Non-pigmented ciliary epithelial cell (primary cell): ENCODE measurements around the gene RCSD1.

ENCODE experiments used
- DNase-seq: peaks from one replicate; pipeline ENCODE4 v3.0.0-alpha.2; 2010; ENCODE audit warnings: low read depth

Gene RCSD1

DNA sequence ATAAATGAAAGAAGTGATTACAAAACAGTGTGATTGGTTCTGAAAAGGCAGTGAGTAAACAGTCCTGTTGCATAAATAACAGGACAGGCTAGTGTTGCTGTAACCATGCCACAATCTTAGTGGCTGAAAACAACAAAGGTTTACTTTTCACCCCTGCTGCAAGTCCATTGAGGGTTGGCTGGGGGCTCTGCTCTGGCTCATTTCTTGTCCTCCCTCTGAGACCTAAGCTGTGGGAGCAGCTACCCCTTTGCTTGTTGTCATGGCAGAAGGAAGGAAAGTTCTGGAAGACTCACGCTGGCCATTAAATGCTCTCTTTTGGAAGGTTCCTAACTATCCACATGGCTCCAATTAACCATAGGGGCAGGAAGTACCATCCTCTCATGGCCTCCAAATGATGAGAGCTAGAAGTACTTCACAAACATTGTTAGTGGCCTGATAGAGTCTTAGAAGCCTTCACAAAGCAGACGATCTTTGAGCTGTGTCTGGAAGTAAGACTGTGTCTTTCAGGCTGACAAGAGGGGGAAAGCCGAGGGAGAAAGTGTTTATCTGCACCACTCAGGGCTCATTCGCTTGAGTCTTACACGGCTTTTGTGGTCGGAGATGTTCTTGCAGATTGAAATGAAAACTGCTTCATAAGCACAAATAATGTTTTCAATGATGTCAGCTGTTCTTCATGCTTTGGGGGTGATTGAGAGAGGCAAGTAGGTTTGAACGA, 11.9 kb downstream of the RCSD1 start:
- DNase-seq, result no peak

- DNase-seq, result no peak
These were observed 12.4 kb downstream of the RCSD1 start for GRCh38 chr1:167642501-167642826.

DNA sequence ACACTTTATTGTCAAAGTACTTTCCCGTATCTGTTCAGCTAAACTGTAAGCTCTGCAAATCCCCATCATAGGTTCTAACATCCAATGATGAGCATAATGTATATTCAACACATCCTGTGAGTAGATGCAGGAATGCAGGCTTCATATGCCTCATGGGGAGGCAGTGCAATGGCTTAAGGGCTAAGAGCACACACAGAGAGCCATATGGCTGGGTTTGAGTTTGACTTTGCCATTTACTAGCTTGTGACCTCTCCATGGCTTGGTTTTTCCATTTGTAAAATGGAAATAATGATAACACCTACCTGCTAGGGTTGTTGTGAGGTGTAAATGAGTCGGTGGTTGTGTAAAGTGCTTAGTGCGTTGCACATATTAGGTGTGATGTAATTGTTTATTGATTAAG, 13.4 kb downstream of the RCSD1 start:
- DNase-seq, result no peak

DNA sequence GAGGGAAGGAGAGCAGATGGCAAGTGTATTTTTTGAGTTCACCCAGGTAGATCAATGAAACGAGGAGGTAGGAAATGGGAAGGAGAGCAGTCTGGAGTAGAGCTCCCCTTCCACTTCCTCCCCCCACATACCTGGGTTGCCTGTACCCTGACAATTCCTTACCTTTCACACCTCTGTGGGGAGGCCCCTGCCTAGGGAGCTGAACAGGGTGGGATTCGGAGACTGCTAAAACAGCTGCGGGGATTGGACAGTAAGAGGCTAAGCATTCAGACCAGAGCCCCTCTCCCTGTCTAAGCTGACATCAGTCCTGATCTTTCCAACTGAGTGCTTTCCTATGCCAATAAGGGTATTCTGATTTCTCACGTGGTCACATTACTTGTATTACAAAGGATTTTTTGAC, 14.5 kb downstream of the RCSD1 start:
- DNase-seq, result no peak

- no peak for DNase-seq
These were observed 15.1 kb downstream of the RCSD1 start for GRCh38 chr1:167645140-167645541.

GRCh38 chr1:167645625-167646414, 15.8 kb downstream of the RCSD1 start:
- DNase-seq, result no peak

GRCh38 chr1:167648252-167648849, 18.3 kb downstream of the RCSD1 start:
- no peak for DNase-seq

- DNase-seq, result no peak
These were observed 19.1 kb downstream of the RCSD1 start for GRCh38 chr1:167648978-167649744.

DNA sequence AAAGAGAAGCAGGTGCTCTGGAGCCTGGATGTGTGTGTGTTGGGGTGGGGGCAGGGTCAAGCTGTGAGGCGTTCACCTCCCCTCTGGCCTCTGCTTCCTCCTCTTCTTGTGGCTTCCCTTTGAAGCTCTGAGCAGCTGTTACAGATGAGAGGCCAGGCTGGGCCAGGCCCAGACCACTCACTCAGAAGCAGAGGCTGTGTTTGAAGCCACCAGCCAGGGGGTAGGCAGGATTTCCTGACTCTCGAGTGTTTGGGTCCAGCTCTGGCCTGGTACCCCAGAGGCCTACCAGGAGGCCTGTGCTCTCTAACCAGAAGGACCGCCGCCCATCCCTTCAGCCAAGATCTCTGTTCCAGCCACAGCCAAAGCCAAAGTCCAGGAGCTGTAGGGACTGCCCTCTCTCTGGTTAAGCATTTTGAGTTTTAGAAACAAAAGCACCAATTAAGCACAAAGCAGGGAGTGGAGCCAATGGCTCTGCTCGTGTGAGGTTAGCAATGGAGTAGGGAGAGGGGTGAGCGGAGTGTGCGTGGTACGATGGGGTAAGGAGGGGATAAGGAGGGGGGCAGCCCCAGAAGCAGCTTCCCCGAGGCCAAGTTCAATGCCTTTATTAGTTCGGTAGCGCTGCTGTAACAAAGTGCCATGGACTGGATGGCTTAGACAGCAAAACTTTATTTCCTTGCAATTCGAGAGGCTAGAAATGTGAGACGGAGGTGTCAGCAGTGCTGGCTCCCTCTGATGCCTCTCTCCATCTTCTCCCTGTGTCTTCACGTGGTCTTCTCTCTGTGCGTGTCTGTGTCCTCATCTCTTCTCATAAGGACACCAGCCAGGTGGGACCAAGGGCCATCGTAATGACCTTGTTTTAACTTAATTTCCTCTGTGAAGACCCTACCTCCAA, 20.5 kb downstream of the RCSD1 start:
- DNase-seq, result no peak

- DNase-seq, result no peak
These were observed 21.2 kb downstream of the RCSD1 start for GRCh38 chr1:167651161-167651693.

DNA sequence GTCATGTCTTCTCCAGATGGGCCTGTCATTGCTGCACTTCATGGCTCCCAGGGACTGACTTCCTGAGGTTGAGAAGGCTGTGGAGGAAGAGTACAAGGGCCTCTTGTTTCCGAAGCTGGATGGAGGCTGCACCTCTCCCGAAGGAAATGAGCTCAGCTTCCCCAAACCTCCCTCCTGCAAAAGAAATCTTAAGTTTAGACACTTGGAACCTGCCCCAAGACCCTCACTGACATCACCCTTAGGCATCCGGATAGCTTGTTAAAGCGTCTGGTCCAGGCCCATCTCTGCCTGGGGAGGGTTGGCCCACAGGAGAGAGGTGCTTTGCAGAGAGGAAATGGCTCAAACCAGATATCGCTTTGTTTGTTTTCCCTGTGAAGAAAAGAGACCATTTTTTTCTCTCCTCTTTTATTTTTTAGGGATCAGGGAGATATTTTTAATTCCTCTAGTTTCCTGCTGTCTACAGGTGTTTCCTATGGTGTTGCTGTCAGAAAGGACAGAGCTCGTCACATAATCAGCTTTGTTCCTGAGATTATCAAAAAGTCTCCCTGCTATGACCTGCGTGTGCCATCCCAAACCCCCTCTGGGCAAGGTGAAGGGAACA, 25.0 kb downstream of the RCSD1 start:
- no peak for DNase-seq

DNA sequence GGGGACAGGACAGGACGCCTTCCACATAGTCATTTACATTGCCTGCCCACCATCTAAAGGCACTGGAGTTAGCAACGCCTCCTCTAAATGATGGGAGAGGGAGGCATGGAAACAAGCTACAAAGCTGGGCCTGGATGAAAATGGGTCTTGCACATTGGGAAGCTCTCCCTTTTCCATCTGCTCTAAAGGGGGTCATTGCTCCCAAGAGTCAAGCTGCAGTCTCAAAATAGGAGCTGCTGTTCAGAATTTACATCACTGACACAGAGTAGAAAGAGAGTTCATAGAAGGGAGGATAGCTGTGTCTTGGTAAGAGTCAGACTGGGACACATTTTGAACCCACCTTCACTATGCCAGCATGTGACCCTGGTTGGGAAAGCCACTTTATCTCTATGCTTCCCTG, 26.6 kb downstream of the RCSD1 start:
- no peak for DNase-seq

DNA sequence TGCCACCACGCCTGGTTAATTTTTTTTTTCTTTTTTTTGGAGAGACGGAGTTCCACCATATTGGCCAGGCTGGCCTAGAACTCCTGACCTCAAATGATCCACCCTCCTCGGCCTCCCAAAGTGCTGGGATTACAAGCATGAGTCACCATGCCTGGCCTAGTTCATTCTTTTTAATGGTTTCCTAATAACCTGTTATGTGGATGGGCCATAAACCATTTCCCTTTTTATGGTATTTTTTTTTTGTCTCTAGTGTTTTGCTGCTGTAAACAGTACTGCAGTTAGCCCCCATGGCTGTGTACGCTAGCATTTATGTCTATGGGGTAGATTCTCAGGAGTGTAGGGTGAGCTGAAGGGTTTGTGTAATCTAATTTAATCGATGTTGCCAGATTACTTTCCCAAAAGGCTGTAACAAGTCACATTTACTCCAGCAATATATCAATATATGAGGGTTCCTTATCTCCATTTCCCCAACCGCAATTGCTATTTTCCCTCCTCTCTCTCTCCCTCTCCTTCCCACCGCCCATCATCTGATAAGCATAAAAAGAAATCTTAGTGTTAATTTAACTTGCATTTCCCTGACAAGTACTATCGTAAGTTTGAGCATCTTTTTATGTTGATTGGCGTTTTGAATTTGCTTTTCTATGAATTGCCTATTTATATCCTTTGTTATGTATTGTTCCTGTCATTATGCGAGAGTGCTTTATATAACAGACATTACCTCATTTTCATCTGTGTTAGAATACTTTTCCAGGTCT, 28.7 kb downstream of the RCSD1 start:
- no peak for DNase-seq

GRCh38 chr1:167659450-167659849, 29.4 kb downstream of the RCSD1 start:
- no peak for DNase-seq

DNA sequence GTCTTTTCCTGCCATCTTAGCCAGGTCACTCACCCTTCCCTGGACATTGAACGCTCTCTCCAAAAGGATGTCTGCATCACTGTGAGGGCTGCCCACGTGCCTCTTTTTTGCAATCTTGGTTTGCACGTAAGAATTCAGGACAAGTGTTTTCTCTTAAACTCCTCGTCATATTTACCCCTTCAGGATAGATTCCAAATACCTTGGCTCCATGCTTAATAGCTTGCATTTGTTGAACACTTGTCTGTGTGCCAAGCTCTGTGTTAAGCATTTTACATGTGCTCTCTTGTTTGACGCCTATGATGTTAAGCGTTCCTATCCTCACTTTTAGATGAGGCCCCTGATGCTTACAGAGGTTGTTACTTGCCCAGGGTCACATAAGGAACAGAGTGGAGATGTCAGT, 29.8 kb downstream of the RCSD1 start:
- DNase-seq, result no peak

- peak; percentile 68 for DNase-seq
These were observed 31.7 kb downstream of the RCSD1 start for GRCh38 chr1:167661527-167662426.

GRCh38 chr1:167663002-167663772, 33.2 kb downstream of the RCSD1 start:
- no peak for DNase-seq

GRCh38 chr1:167665469-167665868, 35.4 kb downstream of the RCSD1 start:
- DNase-seq, result no peak
